Stimulated activated CD8-positive, alpha-beta memory T cell treated with anti-CD3 and anti-CD28 coated beads, Interleukin-12 subunit alpha, Interleukin-12 subunit beta, amount 100 ng/mL, for 1 hour (primary cell): ENCODE results near the gene EBP.
"Not testable (repeated sequence)": the region's sequence is repeated elsewhere in the genome, so short reads cannot be mapped to it uniquely, and the experiment has no call there.

Experiments used
- DNase-seq: peaks from one replicate; pipeline ENCODE4 v3.0.0-alpha.2; 2020; ENCODE audit warnings: low read depth

EBP gene

GRCh38 chrX:48525853-48526252 lies 4.2 kb downstream of the EBP start:
- DNase-seq = not testable (repeated sequence)

GRCh38 chrX:48530736-48531135 lies 9.1 kb downstream of the EBP start:
- DNase-seq = no peak

- no peak for DNase-seq
Observed at GRCh38 chrX:48531358-48531959, 9.9 kb downstream of the EBP start.

- no peak for DNase-seq
Observed at GRCh38 chrX:48532161-48532560, 10.6 kb downstream of the EBP start.

GRCh38 chrX:48533165-48533564 lies 11.6 kb downstream of the EBP start:
- DNase-seq = no peak

- DNase-seq = no peak
Observed at GRCh38 chrX:48538641-48539344, 17.2 kb downstream of the EBP start.

- DNase-seq = peak; percentile 91
Observed at GRCh38 chrX:48539345-48540027, 17.9 kb downstream of the EBP start, which contains the start of gene TBC1D25. TBC1D25 (plus strand) TSS chrX:48539714; CDS start chrX:48539798, 84 bp downstream.

- DNase-seq = peak; percentile 31
Observed at GRCh38 chrX:48540028-48540375, 18.4 kb downstream of the EBP start.

- DNase-seq = no peak
Observed at GRCh38 chrX:48540480-48540879, 18.9 kb downstream of the EBP start.

GRCh38 chrX:48541140-48541814 lies 19.7 kb downstream of the EBP start:
- no peak for DNase-seq

- DNase-seq = no peak
Observed at GRCh38 chrX:48548871-48549270, 27.3 kb downstream of the EBP start.

GRCh38 chrX:48555731-48556325 lies 34.2 kb downstream of the EBP start:
- DNase-seq = not testable (repeated sequence)

GRCh38 chrX:48558271-48558670 lies 36.7 kb downstream of the EBP start:
- DNase-seq = no peak

- no peak for DNase-seq
Observed at GRCh38 chrX:48559636-48560035, 38.0 kb downstream of the EBP start.

- DNase-seq = no peak
Observed at GRCh38 chrX:48560056-48560455, 38.4 kb downstream of the EBP start.

GRCh38 chrX:48560681-48561080 lies 39.1 kb downstream of the EBP start:
- no peak for DNase-seq

- no peak for DNase-seq
Observed at GRCh38 chrX:48569958-48570357, 48.4 kb downstream of the EBP start.

GRCh38 chrX:48573690-48574269 lies 52.2 kb downstream of the EBP start:
- no peak for DNase-seq

GRCh38 chrX:48574270-48575266 lies 53.0 kb downstream of the EBP start, which contains the start of gene RBM3:
RBM3 (plus strand) TSS chrX:48574484; CDS start chrX:48575181, 697 bp downstream.
- DNase-seq = peak; percentile 82

- DNase-seq = no peak
Observed at GRCh38 chrX:48575642-48576041, 54.0 kb downstream of the EBP start.

GRCh38 chrX:48576108-48576507 lies 54.5 kb downstream of the EBP start:
- no peak for DNase-seq
